GM19395 (cell line): ENCODE data around the gene ROBO2.

Source experiments
- ATAC-seq: cut with Tn5 transposase; IDR thresholded peaks from one replicate; pipeline ENCODE4 v1.9.1; 2021; ENCODE audit warnings: mild to moderate bottlenecking, moderate library complexity; ENCODE audit not compliant: unreplicated experiment

Gene ROBO2

DNA sequence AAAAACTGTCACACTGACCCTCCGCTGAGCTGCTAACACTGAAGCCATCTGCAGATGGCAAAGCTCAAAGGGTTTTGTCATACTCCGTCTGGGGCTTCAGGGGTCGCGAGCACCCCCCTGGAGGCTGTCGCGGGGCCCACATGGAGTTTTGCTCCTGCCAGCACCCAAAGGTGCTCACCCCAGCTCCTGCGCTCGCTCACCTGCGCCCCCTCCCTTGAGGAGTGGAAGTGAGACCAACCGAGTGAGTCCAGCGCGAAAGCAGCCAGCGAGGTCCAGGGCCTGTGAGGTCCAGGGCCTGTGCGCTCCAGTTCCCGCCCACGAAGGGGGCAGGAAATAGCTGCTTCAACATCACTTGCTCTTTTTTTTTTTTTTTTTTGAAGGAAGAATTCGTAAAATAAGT, 208.5 kb downstream of the ROBO2 start:
- no peak for ATAC-seq

DNA sequence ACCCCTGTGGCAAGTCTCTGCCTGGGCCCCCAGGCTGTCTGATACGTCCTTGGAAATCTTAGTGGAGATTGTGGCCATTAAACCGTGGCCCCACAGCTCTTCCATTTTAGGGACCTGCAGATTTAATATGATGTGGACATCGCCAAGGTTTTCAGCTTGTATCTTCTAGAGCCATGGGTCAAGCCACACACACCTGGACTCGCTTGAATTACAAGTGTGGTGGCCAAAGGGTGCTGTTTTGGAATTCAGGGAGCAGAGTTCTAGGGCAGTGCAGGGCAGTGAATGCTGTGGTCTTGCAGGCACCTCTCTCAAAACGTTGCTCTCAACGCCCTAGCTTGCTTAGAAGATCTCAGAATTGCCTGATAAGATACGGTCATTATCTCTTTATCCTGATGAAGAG, 211.2 kb downstream of the ROBO2 start:
- no peak for ATAC-seq

DNA sequence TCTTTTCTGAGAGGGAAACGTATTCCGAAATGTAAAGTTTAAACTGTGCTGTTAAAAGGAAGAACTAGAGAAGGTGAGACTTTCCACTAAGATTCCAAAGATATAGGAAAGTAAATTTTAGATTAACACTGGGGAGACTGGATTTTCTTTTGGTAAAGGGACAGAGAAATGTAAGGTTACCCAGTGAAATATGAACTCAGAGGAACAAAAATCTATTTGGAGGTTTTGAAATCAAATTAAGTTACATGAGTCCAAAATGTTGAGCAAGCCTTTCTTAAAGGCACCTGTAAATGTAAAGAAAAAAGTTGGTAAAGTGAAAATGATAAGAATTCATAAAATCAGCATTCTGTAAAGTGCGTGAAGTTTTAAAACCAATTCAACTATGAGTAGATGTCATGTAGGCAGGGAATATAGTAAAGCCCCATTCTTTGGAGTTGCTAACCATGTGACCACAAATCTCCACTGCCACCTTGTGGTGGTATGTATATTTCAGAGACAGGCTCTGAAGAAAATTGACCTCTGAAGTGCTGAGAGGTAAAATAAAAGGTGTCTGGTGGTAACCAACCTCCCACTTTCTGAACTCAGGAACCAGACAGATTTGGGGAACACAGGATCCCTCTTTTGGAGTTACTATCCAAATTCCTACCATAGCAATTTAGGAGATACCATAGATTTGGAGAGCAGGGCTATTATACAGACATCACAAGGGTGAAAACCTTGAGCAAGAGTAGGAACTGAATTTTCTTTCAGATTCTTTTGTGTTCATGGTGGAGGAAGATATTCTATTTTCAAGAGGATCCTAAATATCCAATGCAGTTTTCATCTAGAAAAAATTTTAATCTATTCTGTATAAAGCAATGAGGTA, 215.3 kb downstream of the ROBO2 start:
- ATAC-seq, result peak; percentile 84

DNA sequence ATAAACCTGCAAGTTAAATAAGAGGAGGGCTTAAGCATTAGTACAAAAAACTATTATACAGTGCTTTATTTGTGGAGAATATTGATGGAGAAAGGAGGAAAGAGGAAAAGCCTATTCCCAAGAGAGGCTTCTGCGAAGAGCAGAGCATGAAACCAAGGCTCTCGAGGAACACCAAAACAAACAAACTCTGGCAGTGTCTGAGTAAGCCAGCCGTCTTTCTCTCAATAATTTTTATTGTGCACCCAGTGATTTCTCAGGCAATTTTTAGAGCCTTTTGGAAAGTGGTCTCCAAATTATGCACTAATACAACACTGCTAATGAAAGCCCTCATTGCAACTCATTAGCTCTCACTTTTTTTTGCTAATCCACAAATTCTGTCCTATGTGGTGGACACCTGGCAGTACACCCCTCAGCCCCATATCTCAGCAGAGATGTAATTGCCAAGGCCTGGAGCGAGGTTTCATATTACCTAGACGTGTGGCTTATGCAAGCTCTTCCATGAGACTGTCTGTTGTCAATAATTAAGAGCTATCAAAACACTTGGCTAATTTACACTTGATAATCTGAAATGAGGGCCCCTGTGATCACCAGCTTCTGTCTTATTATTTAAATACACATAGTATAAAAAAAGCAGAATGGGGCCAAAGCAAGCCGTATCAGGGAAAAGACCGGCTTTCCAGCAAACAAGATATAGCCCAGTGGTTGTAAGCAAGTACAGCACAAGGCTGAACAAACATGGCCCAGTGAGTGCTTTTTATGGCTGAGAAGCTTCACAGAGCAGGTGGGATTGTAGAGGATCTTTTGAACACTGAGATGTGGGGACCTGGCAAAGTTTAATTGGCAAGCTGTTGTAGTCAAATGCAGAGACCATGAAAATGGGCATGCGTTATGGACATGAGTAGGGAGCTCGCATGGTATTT, 216.9 kb downstream of the ROBO2 start:
- ATAC-seq, result no peak

DNA sequence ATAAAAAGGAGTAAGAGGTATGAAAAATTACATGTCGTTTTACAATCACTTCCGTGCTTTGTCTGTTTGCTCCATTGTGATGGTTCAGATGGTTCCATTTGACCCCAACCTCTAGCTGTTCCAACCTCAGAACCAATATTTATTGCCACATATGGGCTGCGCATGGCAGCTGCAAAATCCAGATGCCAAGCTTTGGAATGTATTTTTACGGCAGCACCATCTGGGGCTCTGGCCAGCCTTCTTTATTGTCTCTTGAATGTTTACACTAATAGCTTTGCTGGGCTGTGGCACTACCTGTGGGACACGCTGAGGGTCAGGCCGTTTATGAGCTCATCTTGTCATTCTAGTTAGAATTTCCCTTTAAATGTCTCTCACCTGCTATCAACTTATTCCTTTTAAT, 219.8 kb downstream of the ROBO2 start:
- no peak for ATAC-seq

DNA sequence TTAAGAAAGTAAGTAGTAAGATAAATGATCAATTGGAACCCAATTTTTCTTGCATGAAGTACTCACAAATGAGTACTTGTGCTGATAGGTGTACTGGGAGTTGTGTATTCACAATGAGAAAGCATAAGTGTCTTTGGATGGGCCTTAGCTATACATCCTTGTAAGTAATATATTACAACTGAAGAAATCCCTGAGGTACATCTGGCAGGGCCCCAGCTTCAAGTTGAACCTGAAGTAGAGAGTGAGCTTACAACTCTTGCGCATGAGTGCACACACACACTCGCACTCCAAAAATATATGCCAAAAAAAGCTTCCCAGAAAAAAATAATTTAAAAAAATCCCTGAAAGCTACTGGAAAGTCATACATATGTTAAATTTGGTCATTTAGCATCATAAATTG, 222.5 kb downstream of the ROBO2 start:
- no peak for ATAC-seq

DNA sequence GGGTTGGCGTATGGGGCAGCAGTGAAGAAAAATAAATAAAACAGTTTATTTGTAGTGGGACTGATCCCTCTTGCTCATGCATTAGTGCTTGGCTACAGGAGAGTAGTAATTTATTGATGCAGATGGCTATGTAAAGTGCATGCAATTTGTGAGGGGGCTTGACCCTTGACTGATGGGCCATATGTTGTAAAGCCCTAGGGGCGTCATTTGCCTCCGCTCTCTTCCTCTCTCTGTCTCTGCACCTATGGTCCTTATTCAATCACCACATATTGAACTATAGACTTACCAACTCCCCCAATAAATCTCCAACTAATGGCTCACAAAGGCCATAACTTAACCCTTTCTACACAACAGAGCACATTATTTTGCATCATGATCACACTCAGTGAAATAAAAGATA, 227.7 kb downstream of the ROBO2 start:
- no peak for ATAC-seq

DNA sequence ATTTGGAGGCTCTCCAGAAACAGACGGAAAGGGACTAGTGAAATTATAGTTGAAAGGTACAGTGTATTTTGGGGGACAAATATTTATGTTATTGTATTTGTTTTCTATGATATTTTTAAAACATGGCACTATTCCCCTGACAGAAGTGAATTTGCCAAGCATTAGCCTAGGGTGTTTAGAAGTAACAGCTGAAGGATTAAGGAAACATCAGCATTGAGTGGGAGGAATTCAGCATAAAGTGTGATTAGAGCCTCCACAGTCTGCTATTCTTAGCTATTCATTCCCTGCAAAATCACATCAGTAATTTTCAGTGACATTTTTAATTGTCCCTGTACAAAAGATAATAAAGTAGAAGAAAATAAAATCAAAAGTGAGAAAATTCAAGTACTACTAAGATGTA, 231.4 kb downstream of the ROBO2 start:
- ATAC-seq, result no peak

DNA sequence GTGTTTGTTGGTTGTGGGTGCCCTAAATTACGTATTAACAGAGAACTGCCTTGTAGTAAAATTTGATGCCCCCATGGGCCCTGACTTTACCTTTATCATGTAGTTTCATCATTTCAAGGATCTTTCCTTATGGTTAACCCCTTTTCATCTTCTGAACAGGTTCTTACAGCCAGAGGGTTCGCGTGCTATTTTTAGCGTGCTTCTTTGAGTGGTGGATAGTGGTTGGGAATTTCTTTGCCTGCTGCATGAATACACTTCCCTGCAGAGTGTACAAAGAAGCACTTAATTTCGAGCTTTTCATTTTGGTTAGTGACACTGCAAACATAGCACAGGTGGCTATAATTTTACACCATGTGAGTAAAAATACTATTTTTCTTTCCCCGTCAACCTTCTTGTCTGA, 231.8 kb downstream of the ROBO2 start:
- ATAC-seq, result no peak

DNA sequence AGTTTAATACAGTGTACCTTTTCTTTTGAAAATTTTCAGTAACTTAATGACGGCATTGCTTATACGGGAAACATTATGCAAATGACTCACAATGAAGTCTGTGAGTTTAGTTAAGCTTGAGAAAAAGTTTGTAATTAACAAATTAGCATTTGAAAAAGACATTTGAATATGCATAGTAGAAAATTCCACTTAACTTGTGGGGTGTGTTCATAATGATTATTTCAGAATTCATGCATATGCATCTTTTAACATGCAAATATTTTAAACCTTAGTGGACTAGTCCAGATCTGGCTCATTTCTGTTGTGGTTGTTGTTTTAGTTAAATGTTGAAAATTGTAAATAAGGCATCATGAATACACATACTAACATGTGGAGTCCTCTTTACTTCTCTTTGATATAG, 239.4 kb downstream of the ROBO2 start:
- ATAC-seq, result no peak

DNA sequence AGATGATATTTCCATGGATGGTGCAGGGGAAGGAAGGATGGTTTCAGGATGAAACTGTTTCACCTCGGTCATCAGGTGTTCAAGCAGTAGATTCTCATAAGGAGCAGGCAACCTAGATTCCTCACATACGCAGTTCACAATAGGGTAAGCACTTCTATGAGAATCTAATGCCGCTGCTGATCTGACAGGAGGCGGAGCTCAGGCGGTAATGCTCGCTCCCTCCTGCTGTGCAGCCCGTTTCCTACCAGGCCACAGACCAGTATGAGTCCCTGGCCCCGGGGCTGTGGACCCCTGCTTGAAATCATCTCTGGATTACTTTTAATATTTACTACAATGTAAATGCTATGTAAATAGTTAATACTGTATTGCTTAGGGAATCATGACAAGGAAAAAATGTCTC, 241.8 kb downstream of the ROBO2 start:
- ATAC-seq, result no peak

DNA sequence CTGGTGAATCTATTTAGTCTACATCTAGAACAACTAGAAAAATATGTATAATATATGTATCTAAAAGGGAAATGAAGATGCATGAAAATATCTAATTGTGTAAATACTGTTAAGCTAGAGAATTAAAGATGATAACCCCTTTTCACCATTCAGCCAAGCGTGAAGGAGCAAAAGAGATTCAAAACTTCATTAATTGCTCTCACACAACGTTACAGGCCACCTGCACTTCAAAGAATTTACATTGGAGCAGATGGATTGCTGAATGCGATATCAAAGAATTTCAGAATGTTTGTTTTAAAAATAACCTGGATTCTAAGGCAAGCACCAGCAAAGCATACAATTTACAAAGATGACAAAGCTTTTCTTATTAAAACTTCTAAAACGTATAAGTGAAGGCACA, 243.2 kb downstream of the ROBO2 start:
- ATAC-seq, result no peak

DNA sequence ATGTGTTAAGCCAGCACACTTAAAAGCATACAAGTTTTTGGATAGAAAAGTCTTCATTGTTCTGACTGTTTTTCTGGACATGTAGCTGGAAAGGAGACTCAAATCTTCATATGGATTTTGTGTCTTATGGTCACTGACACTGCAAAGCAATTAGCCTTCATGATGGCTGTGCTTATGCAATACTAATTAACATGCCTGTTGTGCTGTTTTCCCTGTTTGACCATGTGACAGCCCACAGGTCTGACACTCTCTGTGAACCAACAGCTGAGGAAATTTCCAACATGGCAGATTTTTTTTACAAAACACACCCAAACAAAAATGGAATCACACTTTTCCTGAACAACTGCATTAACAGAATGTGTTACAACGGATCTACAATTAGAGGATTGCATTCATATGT, 248.4 kb downstream of the ROBO2 start:
- no peak for ATAC-seq

DNA sequence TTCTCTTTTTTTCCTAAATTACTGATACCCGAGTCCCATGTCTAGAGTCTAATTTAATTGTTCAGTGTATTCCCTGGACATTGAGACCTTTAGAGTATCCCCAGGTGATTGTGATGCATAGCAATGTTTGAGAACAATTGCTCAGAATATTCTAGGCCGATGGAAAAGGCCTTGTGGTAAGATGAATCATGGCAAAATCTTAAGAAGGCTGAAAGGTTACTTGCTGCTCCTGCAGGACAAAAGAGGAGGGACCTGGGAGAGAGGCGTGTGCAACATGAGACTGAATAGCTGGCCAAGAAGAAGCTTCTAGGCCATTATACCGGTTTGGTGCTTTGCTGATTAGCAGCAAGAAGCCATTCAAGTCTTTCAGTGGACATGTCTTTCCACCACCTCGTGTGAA, 256.6 kb downstream of the ROBO2 start:
- no peak for ATAC-seq

DNA sequence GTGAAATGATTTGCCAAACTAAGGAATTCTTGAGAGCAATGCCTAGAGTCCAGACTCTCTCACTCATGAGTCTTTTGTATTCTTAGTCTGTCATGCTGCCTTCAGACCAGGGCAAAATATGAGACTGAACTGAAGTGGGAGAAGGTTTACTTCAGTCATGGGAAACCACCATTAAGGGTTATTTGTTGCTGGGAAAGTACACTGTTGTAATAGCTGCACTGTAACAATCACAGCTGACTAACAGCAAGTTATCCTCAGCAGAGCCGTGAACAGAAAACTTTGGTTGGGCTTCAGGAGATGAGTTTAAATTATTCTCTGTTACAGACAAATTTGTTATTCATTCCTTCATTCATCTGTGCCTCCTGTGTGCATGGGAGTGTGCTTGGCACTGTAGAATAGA, 258.5 kb downstream of the ROBO2 start:
- ATAC-seq, result no peak

DNA sequence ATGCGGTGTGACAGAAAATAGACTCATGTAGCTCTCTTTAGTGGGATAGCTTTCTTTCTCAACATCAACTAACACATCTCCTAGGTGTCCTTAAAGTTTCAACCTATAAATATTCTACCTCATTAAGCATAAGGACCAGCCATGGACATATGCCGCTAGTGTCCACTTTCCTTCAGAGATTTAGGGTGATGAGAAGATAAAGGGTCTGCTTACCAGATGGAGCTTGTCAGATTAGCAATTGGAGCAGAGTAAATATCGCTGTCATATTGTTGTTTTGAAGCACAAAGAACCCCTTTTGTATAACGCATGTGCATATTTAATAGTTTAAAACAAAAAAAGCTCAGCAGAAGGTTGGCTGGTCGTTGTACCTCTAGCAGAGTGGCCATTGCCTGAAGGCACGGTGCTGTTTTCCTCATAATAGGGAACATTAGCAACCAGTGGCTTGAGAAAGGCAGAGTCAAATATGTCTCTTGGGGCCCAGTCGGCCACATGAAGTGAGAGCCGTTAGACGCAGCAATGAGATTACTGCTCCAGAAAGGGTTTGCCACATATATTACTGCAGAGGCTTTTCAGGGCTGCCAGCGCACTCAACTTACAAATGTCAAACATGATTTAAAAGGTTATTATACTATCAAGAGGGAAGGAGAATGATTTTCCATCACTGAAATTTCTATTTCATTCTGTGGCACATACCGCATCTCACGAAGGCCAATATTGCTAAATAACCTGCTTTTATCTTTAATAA, 264.2 kb downstream of the ROBO2 start:
- no peak for ATAC-seq

DNA sequence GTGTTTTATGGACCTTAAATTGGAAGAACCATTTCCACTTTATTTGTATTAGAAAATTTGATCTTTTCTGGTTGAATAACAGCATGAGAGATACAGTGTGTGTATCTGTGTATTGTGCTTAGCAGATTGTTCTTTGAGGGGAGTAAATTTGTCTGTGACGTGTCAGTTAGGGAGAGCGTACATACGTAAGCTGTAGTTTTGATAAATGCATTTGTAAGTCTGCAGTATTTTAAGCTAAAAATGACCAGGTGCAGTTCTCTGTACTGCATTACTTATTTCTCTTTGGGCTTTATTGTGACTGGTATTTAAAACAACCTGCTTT, 264.8 kb downstream of the ROBO2 start:
- ATAC-seq, result no peak

DNA sequence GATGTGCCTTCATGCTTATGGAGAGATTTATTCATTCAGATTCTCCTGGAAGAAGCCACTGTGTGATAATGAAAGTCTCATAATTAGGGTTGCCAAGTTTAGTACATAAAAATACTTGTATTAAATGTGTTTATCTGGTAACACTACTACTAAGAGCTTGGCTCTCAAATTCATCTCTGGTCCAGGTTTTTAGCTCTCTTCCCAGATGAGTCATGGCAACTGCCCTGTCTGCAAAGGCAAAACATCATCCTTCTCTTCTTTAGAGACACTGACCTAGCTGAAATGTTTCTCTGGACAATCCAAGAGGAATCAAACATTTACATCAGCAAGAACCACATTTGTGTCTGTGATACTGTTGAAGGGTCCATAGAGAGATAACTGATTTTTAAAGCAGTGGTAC, 269.6 kb downstream of the ROBO2 start:
- no peak for ATAC-seq

DNA sequence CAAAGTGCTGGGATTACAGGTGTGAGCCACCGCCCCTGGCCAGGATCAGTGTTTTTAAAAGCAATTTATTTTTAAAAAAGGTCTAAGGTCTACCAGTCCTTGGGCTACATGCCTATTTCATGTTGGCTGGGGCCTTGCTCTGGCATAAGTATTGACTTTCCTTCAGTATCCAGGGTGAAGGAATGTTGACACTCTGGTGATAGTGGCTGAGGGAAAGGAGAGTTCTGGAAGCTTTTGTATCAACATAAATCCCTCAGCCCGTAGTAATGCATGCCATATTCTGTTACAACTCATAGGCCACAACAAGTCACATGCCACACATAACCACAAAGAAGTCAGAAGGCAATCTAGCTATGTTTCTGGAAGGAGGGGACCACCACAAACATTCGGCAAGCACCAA, 273.9 kb downstream of the ROBO2 start:
- ATAC-seq, result no peak

DNA sequence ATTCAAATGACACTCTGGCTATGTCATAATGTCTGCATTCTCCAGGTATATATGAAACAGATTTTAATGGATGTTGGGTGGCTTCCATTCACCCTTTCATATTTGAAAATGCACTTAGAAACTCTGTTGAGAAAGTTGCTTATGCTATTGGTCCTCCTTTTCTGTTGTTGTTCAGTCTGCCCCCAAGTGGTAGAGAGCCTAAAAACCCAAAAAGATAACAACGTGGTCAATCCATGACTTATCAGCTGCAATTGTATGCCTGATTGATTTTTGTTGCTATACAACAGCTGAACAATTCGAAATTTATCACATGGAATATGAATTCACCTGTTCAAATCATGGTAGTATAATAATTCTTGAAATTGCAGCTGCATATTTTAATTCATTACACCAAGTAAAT, 279.8 kb downstream of the ROBO2 start:
- no peak for ATAC-seq

DNA sequence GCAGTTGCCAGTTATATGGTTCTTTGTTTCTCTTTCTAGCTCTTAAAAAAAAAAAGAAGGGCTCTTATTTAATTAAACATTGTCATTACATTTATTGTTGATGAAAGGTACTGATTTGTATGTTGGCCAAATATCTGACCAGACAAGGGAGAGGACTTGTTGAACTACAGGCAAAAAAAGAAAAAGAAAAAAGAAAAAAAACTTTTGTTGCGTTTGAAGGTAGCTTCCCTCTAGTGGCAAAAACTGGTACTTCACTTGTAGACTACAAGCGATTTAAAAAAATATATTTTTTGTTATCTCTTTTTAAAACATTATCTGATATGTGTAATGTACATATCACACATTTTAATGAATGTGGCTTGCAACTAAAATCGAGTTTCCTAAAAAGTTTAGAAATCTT, 280.6 kb downstream of the ROBO2 start:
- ATAC-seq, result no peak

DNA sequence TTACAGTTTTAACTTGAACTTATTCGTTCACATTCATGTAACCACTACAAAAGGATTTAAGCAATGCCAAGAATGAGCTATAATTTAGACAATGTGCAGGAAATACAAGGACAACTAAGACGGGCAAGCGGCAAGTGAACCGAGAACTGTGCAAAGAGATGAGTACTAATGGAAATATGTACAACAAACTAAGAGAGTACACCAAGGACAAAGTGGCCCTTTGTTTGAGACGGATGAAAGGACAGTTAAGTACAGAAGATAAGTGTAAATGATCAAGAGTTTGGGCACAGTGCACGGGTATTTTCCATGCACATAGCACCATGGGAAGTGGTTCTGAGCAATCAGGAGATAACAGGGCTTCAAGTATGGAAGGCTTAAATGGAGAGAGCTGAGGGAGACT, 281.7 kb downstream of the ROBO2 start:
- ATAC-seq, result no peak
